Muscle of back (tissue), 11 donors: Measurements from ENCODE around the gene FOXA1. TPM values are rescaled to one million over a fixed set of nuclear protein-coding genes. Genes with fewer than 3 reads are reported as not detected.
"Not testable (repeated sequence)": the region's sequence is repeated elsewhere in the genome, so short reads cannot be mapped to it uniquely, and the experiment has no call there.

ENCODE experiments used
- DNase-seq, 3 donors: peaks; one replicate each; pipeline versions ENCODE4 v3.0.0 to v3.0.0-alpha.2; 2013
- polyA plus RNA-seq, 10 donors: library from polyadenylated mRNA; unstranded; fragments of 120-200 nt; gene quantifications; one replicate each; pipeline ENCODE4 v1.2.1, GENCODE V29; 2013; ENCODE audit not compliant: insufficient read length in 10 of 10

Gene FOXA1
- polyA plus RNA-seq, 10 donors, result 0.07 to 0.29 (median 0.18) TPM; not detected in 1

- DNase-seq, result no peak
Observed at GRCh38 chr14:37563189-37563588, 31.9 kb downstream of the FOXA1 start.

GRCh38 chr14:37559386-37559785, 35.7 kb downstream of the FOXA1 start:
- DNase-seq, result no peak

- DNase-seq, result no peak
Observed at GRCh38 chr14:37558740-37559139, 36.3 kb downstream of the FOXA1 start.

- not testable (repeated sequence) for DNase-seq
Observed at GRCh38 chr14:37555596-37555995, 39.5 kb downstream of the FOXA1 start.

DNA sequence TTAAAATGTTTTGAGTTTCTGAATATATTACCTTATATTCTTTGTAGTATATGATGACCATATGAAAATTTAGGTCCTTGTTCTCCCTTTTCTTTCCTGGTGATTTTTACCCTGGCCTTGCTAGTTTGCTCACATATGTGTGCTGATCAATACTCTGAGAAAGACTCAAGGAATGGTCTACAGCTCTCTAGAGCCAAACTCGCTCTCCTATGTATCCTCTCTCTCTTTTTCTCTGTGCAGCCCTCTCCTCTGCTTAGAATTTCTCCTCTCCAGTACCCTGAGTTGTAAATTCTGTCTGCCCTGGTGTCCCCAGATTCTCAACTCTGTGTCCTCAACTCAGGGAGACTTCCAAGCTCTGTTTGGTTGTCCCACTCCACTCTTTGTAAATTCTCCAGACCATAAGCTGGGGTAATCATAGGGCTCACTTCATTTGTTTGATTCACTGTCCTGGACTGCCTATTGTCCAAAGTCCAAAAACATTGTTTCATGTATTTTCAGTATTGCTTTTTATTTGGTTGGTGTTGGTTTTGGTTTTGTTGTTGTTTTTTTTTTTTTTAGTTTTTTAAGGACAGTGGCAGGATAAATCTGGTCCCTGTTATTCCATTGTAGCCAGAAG, 41.0 kb downstream of the FOXA1 start:
- DNase-seq, result no peak

- DNase-seq, result no peak
Observed at GRCh38 chr14:37551119-37551518, 43.9 kb downstream of the FOXA1 start.

DNA sequence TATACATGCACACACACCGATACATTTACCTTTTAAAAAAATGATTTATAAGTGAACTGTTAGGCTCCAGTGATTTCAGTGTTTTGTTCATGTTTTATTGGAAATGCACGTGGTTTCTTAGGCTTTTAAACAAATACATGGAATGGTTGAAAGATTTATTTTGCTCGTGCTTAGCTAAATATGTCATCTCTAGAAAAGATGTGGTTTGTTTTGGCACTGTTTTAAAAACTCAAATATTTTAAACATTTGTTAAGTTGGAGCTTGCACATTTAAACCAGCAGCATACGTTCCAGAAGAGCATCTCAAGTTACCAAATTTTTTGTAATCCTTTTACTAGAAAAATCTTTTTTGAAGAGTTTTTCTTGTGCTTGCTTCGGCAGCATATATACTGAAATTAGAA, 44.5 kb downstream of the FOXA1 start:
- DNase-seq, result peak; percentile 2 to 45 (median 14)

- DNase-seq, result no peak
Observed at GRCh38 chr14:37546621-37547447, 48.2 kb downstream of the FOXA1 start.

GRCh38 chr14:37545174-37545573, 49.9 kb downstream of the FOXA1 start:
- DNase-seq, result no peak

GRCh38 chr14:37544407-37544806, 50.6 kb downstream of the FOXA1 start:
- no peak for DNase-seq

- DNase-seq, result no peak
Observed at GRCh38 chr14:37539992-37540391, 55.1 kb downstream of the FOXA1 start.

Other genes with a start within 250 kb of the FOXA1 start
- gene TTC6, start 380 bp upstream of the FOXA1 start, polyA plus RNA-seq, result under 1 TPM in 8 of 10 donors, not detected in 2; 0.04 to 0.39 (median 0.19) TPM